Measurements from ENCODE around the gene DNAAF8. TPM values are rescaled to one million over a fixed set of nuclear protein-coding genes. Genes with fewer than 3 reads are reported as not detected.

The DNAAF8 gene
- total and polyA plus RNA-seq, 2 of the 4 experiments (the other 2 are of a cell fraction), result 0.54 to 1.7 TPM

DNA sequence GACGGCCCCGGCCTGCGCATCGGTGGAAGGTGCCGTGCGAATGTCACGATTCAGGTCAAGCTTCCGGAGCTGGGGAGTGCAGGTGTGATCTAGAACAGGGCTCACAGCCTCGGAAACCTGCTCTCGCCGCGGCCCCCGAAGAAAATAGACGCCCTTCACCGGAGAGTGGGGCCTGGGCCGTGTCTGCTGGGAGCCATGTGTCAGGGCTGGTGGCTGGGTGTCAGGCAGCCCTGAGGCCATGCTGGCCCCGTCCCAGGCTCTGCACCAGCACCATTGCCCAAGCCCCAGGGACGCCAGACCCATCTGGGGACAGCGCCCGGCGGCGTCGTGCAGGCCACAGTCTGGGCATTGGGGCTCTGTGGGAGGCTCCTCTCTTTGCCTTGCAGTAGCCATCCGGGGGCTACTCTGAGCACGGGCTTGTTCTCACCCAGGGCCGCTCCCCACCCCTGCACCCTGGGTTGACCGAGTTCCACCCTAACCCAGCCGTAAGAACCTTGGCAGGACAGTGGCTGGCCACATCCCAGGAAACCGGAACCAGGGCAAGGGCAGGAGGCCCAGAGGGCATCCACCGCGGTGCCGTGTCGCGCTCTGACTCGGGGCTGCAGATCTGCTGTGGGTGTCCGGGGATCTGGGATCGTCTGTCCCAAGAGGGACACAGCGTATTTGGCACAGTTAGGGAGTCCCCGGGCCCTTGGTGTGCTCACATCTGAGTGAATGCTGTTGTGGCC is 46.2 kb upstream of the DNAAF8 start:
- no peaks in the 10 kb centered on the region; the same call in none of the 2 replicates for H4K20me1 ChIP-seq (ENCODE audit: insufficient read depth, low read length)
- H4K91ac ChIP-seq (ENCODE audit: insufficient read depth, low read depth, low read length), result no peak overlapping the region
- no peak overlapping the region for H3K27ac ChIP-seq (ENCODE audit: insufficient read depth, low read length)
- H2BK15ac ChIP-seq (ENCODE audit: low read depth, low read length), result no peak overlapping the region
- H3K4me2 ChIP-seq (ENCODE audit: low read depth, low read length), result no peak overlapping the region
- H2BK5ac ChIP-seq (ENCODE audit: low read depth, low read length, poor library complexity, severe bottlenecking), result no peak overlapping the region
- DNase-seq (no peak), ATAC-seq (ENCODE audit: low read depth) (no peak)
- H4K8ac ChIP-seq (ENCODE audit: low read depth in 2 of 2, low read length in 2 of 2), result no peak overlapping the region
- no peak overlapping the region for H3K9ac ChIP-seq (ENCODE audit: low read depth, low read length)
- no peak overlapping the region for H2AFZ ChIP-seq (replicated peaks; ENCODE audit: low read length, poor library complexity)
- in situ Hi-C loops (cut with MboI; ENCODE audit: low sequenced_read_pairs), result no loop called here
- H3K23ac ChIP-seq (ENCODE audit: low read depth, low read length), result no peak overlapping the region
- peaks cover 5% of the 10 kb centered on the region; the same call in 1 of the 2 replicates for H3K9me1 ChIP-seq (ENCODE audit: insufficient read depth, low read length)
- no peaks in the 10 kb centered on the region for H3K9me3 ChIP-seq (ENCODE audit: control insufficient read depth, insufficient read depth, low read length)
- intact Hi-C loops (cut with micrococcal nuclease), result no loop called here
- no peak overlapping the region for H2BK20ac ChIP-seq (ENCODE audit: low read depth, low read length)
- POLR2A ChIA-PET (ENCODE audit: unreplicated experiment), result no interaction called here
- 92% methylated on average over 29 of the region's 39 CpGs; no CpG with 5 or more reads in 1 of the 2 experiments for WGBS, 2 experiments (ENCODE audit: extremely low coverage in 2 of 2, insufficient read length in 1 of 2)
- no peak overlapping the region for H2AK5ac ChIP-seq (ENCODE audit: low read depth, low read length)
- BruUV-seq (replicated peaks), result no TSS peak
- H3K27me3 ChIP-seq (ENCODE audit: control insufficient read depth, insufficient read depth, low read length), result no peaks in the 10 kb centered on the region
- H2BK120ac ChIP-seq (ENCODE audit: low read depth, low read length), result no peak overlapping the region
- no peak overlapping the region for H3K56ac ChIP-seq (ENCODE audit: extremely low read depth, insufficient read depth, low read length)
- peaks cover 46% of the 10 kb centered on the region for H3K36me3 ChIP-seq (ENCODE audit: control insufficient read depth, insufficient read depth, low read length)
- no peak overlapping the region for H3K4me3 ChIP-seq (ENCODE audit: insufficient read depth, low read depth, low read length)
- no peak overlapping the region for H3K4ac ChIP-seq (ENCODE audit: low read depth, low read length)
- H3K18ac ChIP-seq (ENCODE audit: low read depth, low read length), result no peak overlapping the region
- CTCF ChIA-PET, result no interaction called here
- no peak overlapping the region for H4K5ac ChIP-seq (ENCODE audit: low read depth, low read length)
- 0 out of 4 replicates have a peak, but pooled peaks cover 0 to 2% of the 10 kb centered on the region in 2 experiments for H3K79me1 ChIP-seq (ENCODE audit: low read depth in 1 of 2, low read length in 2 of 2)
- H2AK9ac ChIP-seq (replicated peaks; ENCODE audit: low read depth, low read length, poor library complexity), result peak overlapping the region; percentile 37
- peaks cover 2% of the 10 kb centered on the region; the same call in 1 of the 2 replicates for H3K4me1 ChIP-seq (ENCODE audit: control insufficient read depth, insufficient read depth, low read length)
- TF ChIP-seq SMC3 (IDR thresholded peaks at IDR 0.05; ENCODE audit: low read depth, low read length) (no peak), RFX5 (IDR thresholded peaks at IDR 0.05; ENCODE audit: low read depth, low read length) (no peak), NFE2L2 (IDR thresholded peaks at IDR 0.05; ENCODE audit: low read depth, low read length) (no peak), RAD21 (IDR thresholded peaks at IDR 0.05; ENCODE audit: low read length) (no peak), MXI1 (IDR thresholded peaks at IDR 0.05; ENCODE audit: borderline replicate concordance, low read depth, low read length) (no peak), FOS (IDR thresholded peaks at IDR 0.05; ENCODE audit: low read depth, low read length) (no peak), RCOR1 (IDR thresholded peaks at IDR 0.05; ENCODE audit: insufficient replicate concordance, low read length) (no peak), CEBPB (IDR thresholded peaks at IDR 0.05; ENCODE audit: low read depth, low read length) (no peak), POLR2A (IDR thresholded peaks at IDR 0.05; ENCODE audit: low read depth, low read length) (no peak), CHD1 (IDR thresholded peaks at IDR 0.05; ENCODE audit: low read depth, low read length) (no peak), MAFK (IDR thresholded peaks at IDR 0.05; ENCODE audit: low read depth, low read length) (no peak), MAZ (IDR thresholded peaks at IDR 0.05; ENCODE audit: borderline replicate concordance, low read depth, low read length) (no peak), BHLHE40 (IDR thresholded peaks at IDR 0.05; ENCODE audit: low read depth, low read length) (no peak)
- TF ChIP-seq, protein P1, sequence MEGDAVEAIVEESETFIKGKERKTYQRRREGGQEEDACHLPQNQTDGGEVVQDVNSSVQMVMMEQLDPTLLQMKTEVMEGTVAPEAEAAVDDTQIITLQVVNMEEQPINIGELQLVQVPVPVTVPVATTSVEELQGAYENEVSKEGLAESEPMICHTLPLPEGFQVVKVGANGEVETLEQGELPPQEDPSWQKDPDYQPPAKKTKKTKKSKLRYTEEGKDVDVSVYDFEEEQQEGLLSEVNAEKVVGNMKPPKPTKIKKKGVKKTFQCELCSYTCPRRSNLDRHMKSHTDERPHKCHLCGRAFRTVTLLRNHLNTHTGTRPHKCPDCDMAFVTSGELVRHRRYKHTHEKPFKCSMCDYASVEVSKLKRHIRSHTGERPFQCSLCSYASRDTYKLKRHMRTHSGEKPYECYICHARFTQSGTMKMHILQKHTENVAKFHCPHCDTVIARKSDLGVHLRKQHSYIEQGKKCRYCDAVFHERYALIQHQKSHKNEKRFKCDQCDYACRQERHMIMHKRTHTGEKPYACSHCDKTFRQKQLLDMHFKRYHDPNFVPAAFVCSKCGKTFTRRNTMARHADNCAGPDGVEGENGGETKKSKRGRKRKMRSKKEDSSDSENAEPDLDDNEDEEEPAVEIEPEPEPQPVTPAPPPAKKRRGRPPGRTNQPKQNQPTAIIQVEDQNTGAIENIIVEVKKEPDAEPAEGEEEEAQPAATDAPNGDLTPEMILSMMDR (conservative IDR thresholded peaks at IDR 0.05; ENCODE audit: low read depth, low read length), result no peak
- TF ChIP-seq, protein P2, sequence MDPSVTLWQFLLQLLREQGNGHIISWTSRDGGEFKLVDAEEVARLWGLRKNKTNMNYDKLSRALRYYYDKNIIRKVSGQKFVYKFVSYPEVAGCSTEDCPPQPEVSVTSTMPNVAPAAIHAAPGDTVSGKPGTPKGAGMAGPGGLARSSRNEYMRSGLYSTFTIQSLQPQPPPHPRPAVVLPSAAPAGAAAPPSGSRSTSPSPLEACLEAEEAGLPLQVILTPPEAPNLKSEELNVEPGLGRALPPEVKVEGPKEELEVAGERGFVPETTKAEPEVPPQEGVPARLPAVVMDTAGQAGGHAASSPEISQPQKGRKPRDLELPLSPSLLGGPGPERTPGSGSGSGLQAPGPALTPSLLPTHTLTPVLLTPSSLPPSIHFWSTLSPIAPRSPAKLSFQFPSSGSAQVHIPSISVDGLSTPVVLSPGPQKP (IDR thresholded peaks at IDR 0.05; ENCODE audit: borderline replicate concordance, low read depth, low read length), result no peak
- TF ChIP-seq, protein P3, sequence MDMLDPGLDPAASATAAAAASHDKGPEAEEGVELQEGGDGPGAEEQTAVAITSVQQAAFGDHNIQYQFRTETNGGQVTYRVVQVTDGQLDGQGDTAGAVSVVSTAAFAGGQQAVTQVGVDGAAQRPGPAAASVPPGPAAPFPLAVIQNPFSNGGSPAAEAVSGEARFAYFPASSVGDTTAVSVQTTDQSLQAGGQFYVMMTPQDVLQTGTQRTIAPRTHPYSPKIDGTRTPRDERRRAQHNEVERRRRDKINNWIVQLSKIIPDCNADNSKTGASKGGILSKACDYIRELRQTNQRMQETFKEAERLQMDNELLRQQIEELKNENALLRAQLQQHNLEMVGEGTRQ (IDR thresholded peaks at IDR 0.05; ENCODE audit: low read depth, low read length), result no peak
- dilution Hi-C loops (cut with HindIII; ENCODE audit: low sequenced_read_pairs, unreplicated experiment), result no loop called here
- no peak overlapping the region for H3K14ac ChIP-seq (replicated peaks; ENCODE audit: low read depth, low read length)

All from IMR-90 (cell line).